MM.1S (cell line): Measurements from ENCODE around the gene MSL1.

Source experiments
- DNase-seq: peaks from one replicate; pipeline ENCODE4 v3.0.0-alpha.2; 2015
- H2AFZ ChIP-seq: fragments of 300-600 bp; sonication (generic); 2 replicates; pipeline ENCODE4 v1.6.0; 2016; ENCODE audit warnings: antibody characterized with exemption, low read length
- H3F3A ChIP-seq: fragments of 300-600 bp; sonication (generic); 2 replicates; pipeline ENCODE4 v1.6.1; 2016; ENCODE audit warnings: mild to moderate bottlenecking, antibody characterized with exemption, low read length, moderate library complexity, mixed read lengths; ENCODE audit not compliant: insufficient read depth
- H3K27ac ChIP-seq: fragments of 300-600 bp; sonication (generic); 2 replicates; pipeline ENCODE4 v1.5.1; 2016; ENCODE audit warnings: mild to moderate bottlenecking, low read length
- H3K27me3 ChIP-seq: fragments of 300-600 bp; sonication (generic); replicated peaks from 2 replicates; pipeline ENCODE4 v1.6.0; 2016; ENCODE audit warnings: low read length; ENCODE audit not compliant: insufficient read depth
- H3K36me3 ChIP-seq: fragments of 300-600 bp; sonication (generic); replicated peaks from 2 replicates; pipeline ENCODE4 v1.6.1; 2016; ENCODE audit warnings: mild to moderate bottlenecking, low read length, mixed read lengths; ENCODE audit not compliant: insufficient read depth
- H3K4me1 ChIP-seq: fragments of 300-600 bp; sonication (generic); 2 replicates; pipeline ENCODE4 v1.6.1; 2016; ENCODE audit warnings: low read length, mixed read lengths
- H3K4me2 ChIP-seq: fragments of 300-600 bp; sonication (generic); 2 replicates; pipeline ENCODE4 v1.6.0; 2016; ENCODE audit warnings: low read depth, low read length
- H3K4me3 ChIP-seq: fragments of 300-600 bp; sonication (generic); 2 replicates; pipeline ENCODE4 v1.5.1; 2016; ENCODE audit warnings: low read length, mixed read lengths
- H3K79me2 ChIP-seq: fragments of 300-600 bp; sonication (generic); 2 replicates; pipeline ENCODE4 v1.6.1; 2016; ENCODE audit warnings: mixed run types, low read length, mixed read lengths
- H3K9ac ChIP-seq: fragments of 300-600 bp; sonication (generic); 2 replicates; pipeline ENCODE4 v1.6.1; 2016; ENCODE audit warnings: low read length, mixed read lengths
- H3K9me2 ChIP-seq: fragments of 300-600 bp; sonication (generic); replicated peaks from 2 replicates; pipeline ENCODE4 v1.6.1; 2016; ENCODE audit warnings: mild to moderate bottlenecking, low read length, mixed read lengths; ENCODE audit not compliant: insufficient read depth
- H3K9me3 ChIP-seq: fragments of 300-600 bp; sonication (generic); replicated peaks from 2 replicates; pipeline ENCODE4 v1.6.1; 2016; ENCODE audit warnings: mild to moderate bottlenecking, low read length, mixed read lengths; ENCODE audit not compliant: insufficient read depth
- H4K20me1 ChIP-seq: fragments of 300-600 bp; sonication (generic); 2 replicates; pipeline ENCODE4 v1.6.1; 2016; ENCODE audit warnings: mild to moderate bottlenecking, low read length, moderate library complexity, mixed read lengths; ENCODE audit not compliant: insufficient read depth
- EZH2 ChIP-seq: fragments of 300-600 bp; sonication (generic); optimal IDR thresholded peaks from 2 replicates; pipeline ENCODE3; 2017; ENCODE audit warnings: low read depth, mild to moderate bottlenecking, antibody characterized with exemption, low read length, mixed read lengths
- EZH2phosphoT487 ChIP-seq: fragments of 300-600 bp; sonication (generic); IDR thresholded peaks from 2 replicates; pipeline ENCODE4 v1.6.1; 2018; ENCODE audit warnings: antibody characterized with exemption, low read length
- TF ChIP-seq, protein P1 (sequence below): fragments of 300-600 bp; sonication (generic); IDR thresholded peaks from 2 replicates; pipeline ENCODE4 v1.5.1; 2016; ENCODE audit warnings: antibody characterized with exemption, low read length, mixed read lengths

MSL1 gene

DNA sequence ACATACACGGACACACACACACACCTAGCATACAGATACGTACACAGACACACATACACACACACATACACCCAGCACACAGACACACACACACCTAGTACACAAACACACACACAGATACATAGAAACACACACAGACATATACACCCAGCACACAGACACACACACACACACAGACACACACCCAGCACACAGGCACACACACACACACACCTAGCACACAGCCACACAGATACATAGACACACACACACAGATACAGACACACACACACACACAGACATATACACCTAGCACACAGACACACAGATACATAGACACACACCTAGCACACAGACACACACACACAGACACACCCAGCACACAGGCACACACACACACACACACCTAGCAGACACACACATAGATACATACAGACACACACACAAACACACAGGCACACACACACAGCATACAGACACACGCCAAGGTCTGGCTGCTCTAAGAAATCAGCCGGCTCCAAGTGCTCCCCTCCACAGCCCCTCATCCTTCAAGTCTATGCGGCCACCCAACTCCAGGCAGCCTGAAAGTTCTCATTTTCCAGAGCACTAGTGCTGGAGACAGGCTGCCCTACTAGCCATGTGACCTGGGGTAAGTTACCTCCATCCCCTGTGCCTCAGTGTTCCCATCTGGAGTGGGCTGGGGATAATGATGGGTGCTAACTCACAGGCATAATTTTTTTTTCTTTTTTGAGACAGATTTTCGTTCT is 34.5 kb upstream of the MSL1 start:
- H3K4me2 ChIP-seq, result no peak overlapping the region
- no peak overlapping the region for H2AFZ ChIP-seq
- H3K9ac ChIP-seq, result no peak overlapping the region
- H3K79me2 ChIP-seq, result no peaks in the 10 kb centered on the region
- TF ChIP-seq, protein P1, sequence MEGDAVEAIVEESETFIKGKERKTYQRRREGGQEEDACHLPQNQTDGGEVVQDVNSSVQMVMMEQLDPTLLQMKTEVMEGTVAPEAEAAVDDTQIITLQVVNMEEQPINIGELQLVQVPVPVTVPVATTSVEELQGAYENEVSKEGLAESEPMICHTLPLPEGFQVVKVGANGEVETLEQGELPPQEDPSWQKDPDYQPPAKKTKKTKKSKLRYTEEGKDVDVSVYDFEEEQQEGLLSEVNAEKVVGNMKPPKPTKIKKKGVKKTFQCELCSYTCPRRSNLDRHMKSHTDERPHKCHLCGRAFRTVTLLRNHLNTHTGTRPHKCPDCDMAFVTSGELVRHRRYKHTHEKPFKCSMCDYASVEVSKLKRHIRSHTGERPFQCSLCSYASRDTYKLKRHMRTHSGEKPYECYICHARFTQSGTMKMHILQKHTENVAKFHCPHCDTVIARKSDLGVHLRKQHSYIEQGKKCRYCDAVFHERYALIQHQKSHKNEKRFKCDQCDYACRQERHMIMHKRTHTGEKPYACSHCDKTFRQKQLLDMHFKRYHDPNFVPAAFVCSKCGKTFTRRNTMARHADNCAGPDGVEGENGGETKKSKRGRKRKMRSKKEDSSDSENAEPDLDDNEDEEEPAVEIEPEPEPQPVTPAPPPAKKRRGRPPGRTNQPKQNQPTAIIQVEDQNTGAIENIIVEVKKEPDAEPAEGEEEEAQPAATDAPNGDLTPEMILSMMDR, result no peak
- TF ChIP-seq EZH2phosphoT487 (no peak), EZH2 (no peak)
- H3K27ac ChIP-seq, result no peak overlapping the region
- H3F3A ChIP-seq, result no peaks in the 10 kb centered on the region
- no peaks in the 10 kb centered on the region for H4K20me1 ChIP-seq
- no peak overlapping the region for H3K4me3 ChIP-seq
- no peaks in the 10 kb centered on the region for H3K4me1 ChIP-seq
- no peaks in the 10 kb centered on the region for H3K27me3 ChIP-seq
- H3K9me2 ChIP-seq, result no peaks in the 10 kb centered on the region
- H3K36me3 ChIP-seq, result no peaks in the 10 kb centered on the region
- DNase-seq, result no peak
- H3K9me3 ChIP-seq, result no peaks in the 10 kb centered on the region

DNA sequence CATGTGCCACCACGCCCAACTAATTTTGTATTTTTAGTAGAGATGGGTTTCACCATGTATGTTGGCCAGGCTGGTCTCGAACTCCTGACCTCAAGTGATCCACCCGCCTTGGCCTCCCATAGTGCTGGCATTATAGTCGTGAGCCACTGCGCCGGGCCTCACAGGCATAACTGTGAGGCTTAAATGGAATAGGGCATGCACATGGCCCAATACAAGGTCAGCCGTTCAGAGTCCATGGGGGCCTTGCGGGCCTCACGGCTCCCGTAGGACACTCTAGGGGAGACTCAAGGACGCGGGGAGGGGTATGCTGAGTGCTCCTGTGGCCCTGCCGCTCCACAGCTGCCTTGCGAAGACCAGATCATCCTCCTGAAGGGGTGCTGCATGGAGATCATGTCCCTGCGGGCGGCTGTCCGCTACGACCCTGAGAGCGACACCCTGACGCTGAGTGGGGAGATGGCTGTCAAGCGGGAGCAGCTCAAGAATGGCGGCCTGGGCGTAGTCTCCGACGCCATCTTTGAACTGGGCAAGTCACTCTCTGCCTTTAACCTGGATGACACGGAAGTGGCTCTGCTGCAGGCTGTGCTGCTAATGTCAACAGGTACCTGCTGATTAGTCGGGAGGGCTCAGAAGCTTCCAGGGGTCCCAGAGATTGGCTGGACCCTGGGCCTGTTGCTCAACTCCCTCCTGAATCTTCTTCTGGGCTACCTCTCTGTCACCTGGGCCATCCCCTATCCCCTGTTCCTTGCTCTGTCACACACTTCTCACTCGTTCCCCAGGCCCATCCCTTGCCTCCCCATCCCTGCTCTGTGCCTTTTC is 33.7 kb upstream of the MSL1 start:
- no peak overlapping the region for H3K4me2 ChIP-seq
- H3K9me2 ChIP-seq, result no peaks in the 10 kb centered on the region
- H3K27ac ChIP-seq, result no peak overlapping the region
- no peak for DNase-seq
- no peak overlapping the region for H3K9ac ChIP-seq
- no peaks in the 10 kb centered on the region for H3K9me3 ChIP-seq
- no peak overlapping the region for H3K4me3 ChIP-seq
- H3K4me1 ChIP-seq, result no peaks in the 10 kb centered on the region
- H4K20me1 ChIP-seq, result no peaks in the 10 kb centered on the region
- H3F3A ChIP-seq, result no peaks in the 10 kb centered on the region
- no peak for TF ChIP-seq EZH2
- TF ChIP-seq, protein P1, result no peak
- no peaks in the 10 kb centered on the region for H3K27me3 ChIP-seq
- H3K36me3 ChIP-seq, result no peaks in the 10 kb centered on the region
- H3K79me2 ChIP-seq, result no peaks in the 10 kb centered on the region
- no peak overlapping the region for H2AFZ ChIP-seq

DNA sequence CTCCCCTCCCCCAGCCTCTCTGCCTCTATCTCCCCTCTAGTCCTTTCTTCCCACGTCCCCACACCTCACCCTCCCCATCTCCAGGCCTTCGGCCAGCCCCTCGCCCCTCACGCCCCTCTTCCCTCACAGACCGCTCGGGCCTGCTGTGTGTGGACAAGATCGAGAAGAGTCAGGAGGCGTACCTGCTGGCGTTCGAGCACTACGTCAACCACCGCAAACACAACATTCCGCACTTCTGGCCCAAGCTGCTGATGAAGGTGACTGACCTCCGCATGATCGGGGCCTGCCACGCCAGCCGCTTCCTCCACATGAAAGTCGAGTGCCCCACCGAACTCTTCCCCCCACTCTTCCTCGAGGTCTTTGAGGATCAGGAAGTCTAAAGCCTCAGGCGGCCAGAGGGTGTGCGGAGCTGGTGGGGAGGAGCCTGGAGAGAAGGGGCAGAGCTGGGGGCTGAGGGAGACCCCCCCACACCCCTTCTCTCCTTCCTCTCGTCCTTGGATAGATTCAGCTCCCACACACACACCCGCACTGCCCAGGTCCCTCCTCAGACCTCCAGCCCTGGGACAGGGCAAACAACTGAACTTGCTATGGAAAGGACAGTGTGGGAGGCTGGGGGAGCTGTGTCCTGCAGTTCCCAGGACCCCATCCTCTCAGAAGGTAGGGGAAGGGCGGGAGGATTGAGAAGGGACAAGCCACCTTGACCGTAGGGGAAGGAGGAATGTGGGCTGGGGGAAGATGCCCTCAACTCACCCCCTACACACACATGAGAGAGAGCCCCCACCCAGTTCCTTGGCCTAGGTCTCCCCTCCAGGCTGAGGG is 32.5 kb upstream of the MSL1 start:
- no peak overlapping the region for H3K4me3 ChIP-seq
- H3K4me1 ChIP-seq, result no peaks in the 10 kb centered on the region
- H3K9me2 ChIP-seq, result no peaks in the 10 kb centered on the region
- H3K79me2 ChIP-seq, result no peaks in the 10 kb centered on the region
- no peak overlapping the region for H3K9ac ChIP-seq
- no peaks in the 10 kb centered on the region for H3K9me3 ChIP-seq
- TF ChIP-seq, protein P1, result no peak
- TF ChIP-seq EZH2phosphoT487 (no peak), EZH2 (no peak)
- H2AFZ ChIP-seq, result no peak overlapping the region
- H3F3A ChIP-seq, result no peaks in the 10 kb centered on the region
- no peaks in the 10 kb centered on the region for H3K27me3 ChIP-seq
- no peak for DNase-seq
- H3K27ac ChIP-seq, result no peak overlapping the region
- H4K20me1 ChIP-seq, result no peaks in the 10 kb centered on the region
- no peaks in the 10 kb centered on the region for H3K36me3 ChIP-seq
- H3K4me2 ChIP-seq, result no peak overlapping the region
